Measurements from ENCODE around the gene RAET1L. TPM values are rescaled to one million over a fixed set of nuclear protein-coding genes. Genes with fewer than 3 reads are reported as not detected.
"Not testable (repeated sequence)": the region's sequence is repeated elsewhere in the genome, so short reads cannot be mapped to it uniquely, and the experiment has no call there.

The RAET1L gene, protein sequence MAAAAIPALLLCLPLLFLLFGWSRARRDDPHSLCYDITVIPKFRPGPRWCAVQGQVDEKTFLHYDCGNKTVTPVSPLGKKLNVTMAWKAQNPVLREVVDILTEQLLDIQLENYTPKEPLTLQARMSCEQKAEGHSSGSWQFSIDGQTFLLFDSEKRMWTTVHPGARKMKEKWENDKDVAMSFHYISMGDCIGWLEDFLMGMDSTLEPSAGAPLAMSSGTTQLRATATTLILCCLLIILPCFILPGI
- total RNA-seq (2022): 1.3 and 2.3 TPM in 2 replicates
- Bru-seq, nascent RNA: percentile 23 among the genes with signal in this experiment
- BruChase-seq, experiment 1, labeled RNA remaining after a 6-hour chase: percentile 32 among the genes with signal in this experiment
- percentile 33 among the genes with signal in this experiment for BruChase-seq, experiment 2, labeled RNA remaining after a 2-hour chase
- long read RNA-seq, partial matches to known transcripts: 2 of 3 reads
- long read RNA-seq, other reads (novel, unspliced or antisense): 0 of 3 reads

DNA sequence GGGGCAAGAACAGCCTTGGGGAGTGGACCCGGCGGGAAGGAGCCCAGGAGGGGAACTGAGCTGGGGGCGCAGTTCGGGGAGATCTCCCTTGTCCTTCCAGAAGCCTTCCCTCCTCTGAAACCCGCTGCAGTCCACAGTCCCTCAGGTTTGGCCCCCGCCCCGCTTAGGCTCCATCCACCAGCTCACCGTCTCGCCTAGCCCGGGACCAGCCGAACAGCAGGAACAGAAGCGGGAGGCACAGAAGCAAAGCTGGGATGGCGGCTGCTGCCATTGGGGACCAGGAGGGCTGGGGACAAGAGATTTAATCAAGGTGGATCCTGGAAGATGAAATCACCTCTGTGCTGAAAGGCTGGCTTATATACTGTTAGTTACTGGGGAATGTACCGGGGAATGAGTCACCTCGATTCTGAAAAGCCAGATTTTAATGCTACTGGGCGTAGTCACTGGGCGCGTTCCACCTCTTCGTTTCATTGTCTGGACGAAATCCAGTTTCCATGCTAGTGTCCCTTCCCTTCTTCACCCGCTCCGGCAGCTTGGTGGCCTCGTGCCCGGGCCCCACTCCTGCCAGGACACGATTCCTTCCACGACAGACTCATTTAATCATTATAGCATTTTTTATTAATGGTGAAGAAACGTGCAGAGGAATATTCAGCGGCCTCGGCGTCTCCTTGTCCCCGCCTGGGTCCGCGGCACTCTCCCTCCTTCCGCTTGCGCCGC lies at the start of gene RAET1L:
TSS of gene RAET1L (minus strand) at position 332 of the 717 bp plus-strand sequence. CDS start at position 271, 61 bp downstream.
- intact Hi-C loops (cut with micrococcal nuclease; ENCODE audit: unreplicated experiment): no loop called here
- Mint-ChIP-seq H3K9me3 (ENCODE audit: low read depth, unreplicated experiment) (no peaks in the 10 kb centered on the region), H3K4me1 (ENCODE audit: low read depth, unreplicated experiment) (peaks cover 8% of the 10 kb centered on the region), H3K4me3 (ENCODE audit: low read depth, unreplicated experiment) (peak within 1 kb of the TSS; percentile 67), H3K27me3 (ENCODE audit: unreplicated experiment) (peaks cover 34% of the 10 kb centered on the region), H3K27ac (ENCODE audit: unreplicated experiment) (peak within 1 kb of the TSS; percentile 33), H3K36me3 (ENCODE audit: insufficient read depth, unreplicated experiment) (peaks cover 6% of the 10 kb centered on the region)
- peak; percentile 44 for DNase-seq
- TF ChIP-seq, protein P1, sequence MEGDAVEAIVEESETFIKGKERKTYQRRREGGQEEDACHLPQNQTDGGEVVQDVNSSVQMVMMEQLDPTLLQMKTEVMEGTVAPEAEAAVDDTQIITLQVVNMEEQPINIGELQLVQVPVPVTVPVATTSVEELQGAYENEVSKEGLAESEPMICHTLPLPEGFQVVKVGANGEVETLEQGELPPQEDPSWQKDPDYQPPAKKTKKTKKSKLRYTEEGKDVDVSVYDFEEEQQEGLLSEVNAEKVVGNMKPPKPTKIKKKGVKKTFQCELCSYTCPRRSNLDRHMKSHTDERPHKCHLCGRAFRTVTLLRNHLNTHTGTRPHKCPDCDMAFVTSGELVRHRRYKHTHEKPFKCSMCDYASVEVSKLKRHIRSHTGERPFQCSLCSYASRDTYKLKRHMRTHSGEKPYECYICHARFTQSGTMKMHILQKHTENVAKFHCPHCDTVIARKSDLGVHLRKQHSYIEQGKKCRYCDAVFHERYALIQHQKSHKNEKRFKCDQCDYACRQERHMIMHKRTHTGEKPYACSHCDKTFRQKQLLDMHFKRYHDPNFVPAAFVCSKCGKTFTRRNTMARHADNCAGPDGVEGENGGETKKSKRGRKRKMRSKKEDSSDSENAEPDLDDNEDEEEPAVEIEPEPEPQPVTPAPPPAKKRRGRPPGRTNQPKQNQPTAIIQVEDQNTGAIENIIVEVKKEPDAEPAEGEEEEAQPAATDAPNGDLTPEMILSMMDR (IDR thresholded peaks at IDR 0.05; ENCODE audit: unreplicated experiment): no peak
- CTCF ChIA-PET: interaction anchor here (1.5 kb wide), 1 partner anchor 9 kb away, joined by 5 read pairs; no protein-coding TSS in a partner anchor
- BruUV-seq (replicated peaks): TSS peak; percentile 71

DNA sequence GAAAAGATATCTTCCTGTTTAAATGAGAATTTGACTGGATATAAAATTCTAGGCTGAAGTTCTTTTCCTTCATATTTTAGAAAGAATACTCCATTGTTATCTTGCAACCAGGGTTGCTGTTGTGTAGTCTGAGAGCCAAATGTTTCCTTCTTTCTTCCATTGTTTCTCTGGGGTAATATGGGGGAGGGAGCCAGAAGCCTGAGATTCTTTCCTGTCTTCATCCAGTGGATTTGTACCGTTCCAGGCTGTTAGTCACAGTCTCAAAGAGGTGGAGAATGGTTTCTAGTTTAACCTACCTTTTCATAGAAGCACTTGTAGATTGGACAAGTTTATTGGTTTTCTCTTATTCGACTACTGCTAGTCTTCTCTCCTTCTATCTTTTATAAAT lies 49.7 kb upstream of the RAET1L start:
- Mint-ChIP-seq H3K36me3 (ENCODE audit: insufficient read depth, unreplicated experiment) (peaks cover 13% of the 10 kb centered on the region), H3K4me3 (ENCODE audit: low read depth, unreplicated experiment) (no peak overlapping the region), H3K27ac (ENCODE audit: unreplicated experiment) (no peak overlapping the region), H3K27me3 (ENCODE audit: unreplicated experiment) (no peaks in the 10 kb centered on the region), H3K4me1 (ENCODE audit: low read depth, unreplicated experiment) (peaks cover 23% of the 10 kb centered on the region), H3K9me3 (ENCODE audit: low read depth, unreplicated experiment) (no peaks in the 10 kb centered on the region)
- intact Hi-C loops (cut with micrococcal nuclease; ENCODE audit: unreplicated experiment): no loop called here
- TF ChIP-seq, protein P1 (IDR thresholded peaks at IDR 0.05; ENCODE audit: unreplicated experiment): no peak
- no peak for DNase-seq
- no TSS peak for BruUV-seq (replicated peaks)
- CTCF ChIA-PET: interaction anchor here (1.6 kb wide), 1 partner anchor 329 kb away, joined by 4 read pairs; no protein-coding TSS in a partner anchor

DNA sequence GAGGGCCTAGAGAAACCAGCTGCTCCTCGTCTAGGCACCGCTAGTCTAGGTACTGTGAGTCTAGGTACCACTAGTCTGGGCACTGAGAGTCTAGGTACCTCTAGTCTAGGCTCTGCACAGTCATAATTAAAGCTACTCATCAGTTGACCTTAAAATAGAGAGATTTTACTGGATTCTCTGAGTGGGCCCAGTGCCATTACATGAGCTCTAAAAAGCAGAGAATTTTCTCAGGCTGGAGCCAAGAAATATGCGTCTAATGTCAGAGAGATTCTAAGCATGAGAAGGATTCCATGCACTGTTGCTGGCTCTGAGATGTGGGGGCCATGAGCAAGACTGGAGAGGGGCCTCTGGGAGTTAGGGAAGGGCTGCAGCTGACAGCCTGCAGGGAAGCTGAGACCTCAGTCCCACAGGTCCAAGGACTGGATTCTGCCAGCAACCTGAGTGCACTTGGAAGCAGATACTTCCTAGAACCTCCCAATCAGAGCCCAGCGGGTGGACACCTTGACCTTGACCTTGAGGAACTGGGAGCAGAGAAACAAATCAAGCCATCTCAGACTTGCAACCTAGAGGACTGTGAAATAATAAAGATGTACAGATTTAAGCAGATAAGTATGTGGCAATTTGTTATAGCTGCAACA lies 49.2 kb upstream of the RAET1L start:
- peaks cover 13% of the 10 kb centered on the region for H3K36me3 Mint-ChIP-seq (ENCODE audit: insufficient read depth, unreplicated experiment)
- H3K9me3 Mint-ChIP-seq (ENCODE audit: low read depth, unreplicated experiment); H3K4me3 Mint-ChIP-seq (ENCODE audit: low read depth, unreplicated experiment); intact Hi-C loops (cut with micrococcal nuclease; ENCODE audit: unreplicated experiment); H3K27me3 Mint-ChIP-seq (ENCODE audit: unreplicated experiment); H3K27ac Mint-ChIP-seq (ENCODE audit: unreplicated experiment); BruUV-seq (replicated peaks); DNase-seq: not testable (repeated sequence)
- CTCF ChIA-PET: interaction anchor here (1.6 kb wide), 1 partner anchor 329 kb away, joined by 4 read pairs; no protein-coding TSS in a partner anchor
- H3K4me1 Mint-ChIP-seq (ENCODE audit: low read depth, unreplicated experiment): peaks cover 25% of the 10 kb centered on the region

DNA sequence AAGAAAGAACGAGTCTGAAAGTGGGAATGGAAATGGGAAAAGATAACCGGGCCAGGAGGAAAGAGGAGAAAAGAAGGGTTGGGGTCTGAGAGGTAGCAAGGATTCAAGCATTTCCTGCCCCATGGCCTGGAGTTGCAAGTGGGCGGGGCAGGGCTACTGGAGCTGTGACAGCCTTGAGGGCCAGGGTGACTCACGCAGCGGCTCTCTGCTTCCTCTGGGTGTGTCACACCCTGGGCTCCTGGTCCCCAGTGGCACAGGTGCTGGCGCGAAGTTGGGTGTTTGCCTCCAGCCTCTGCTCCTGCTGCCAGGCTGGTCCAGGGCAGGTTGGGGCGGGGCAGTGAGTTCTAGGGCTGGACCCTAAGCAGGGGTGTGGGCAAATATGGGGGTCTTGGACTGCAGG lies 46.9 kb upstream of the RAET1L start:
- H3K4me3 Mint-ChIP-seq (ENCODE audit: low read depth, unreplicated experiment): peak overlapping the region; percentile 39
- H3K27ac Mint-ChIP-seq (ENCODE audit: unreplicated experiment): peak overlapping the region; percentile 75
- DNase-seq: peak; percentile 92
- CTCF ChIA-PET: interaction anchor here (1.0 to 1.7 kb wide), 3 partner anchors 9 to 743 kb away, joined by 3 to 5 read pairs (median 3); no protein-coding TSS in a partner anchor
- H3K36me3 Mint-ChIP-seq (ENCODE audit: insufficient read depth, unreplicated experiment): peaks cover 17% of the 10 kb centered on the region
- intact Hi-C loops (cut with micrococcal nuclease; ENCODE audit: unreplicated experiment): no loop called here
- H3K4me1 Mint-ChIP-seq (ENCODE audit: low read depth, unreplicated experiment): peaks cover 25% of the 10 kb centered on the region
- no peaks in the 10 kb centered on the region for H3K27me3 Mint-ChIP-seq (ENCODE audit: unreplicated experiment)
- no TSS peak for BruUV-seq (replicated peaks)
- TF ChIP-seq, protein P1 (IDR thresholded peaks at IDR 0.05; ENCODE audit: unreplicated experiment): no peak
- H3K9me3 Mint-ChIP-seq (ENCODE audit: low read depth, unreplicated experiment): no peaks in the 10 kb centered on the region

Measured in Calu3 (cell line).